ENCODE measurements around the gene NDUFS6.
A peak's percentile ranks its signal among the peaks of the same experiment; 100 is the strongest.

Gene NDUFS6

DNA sequence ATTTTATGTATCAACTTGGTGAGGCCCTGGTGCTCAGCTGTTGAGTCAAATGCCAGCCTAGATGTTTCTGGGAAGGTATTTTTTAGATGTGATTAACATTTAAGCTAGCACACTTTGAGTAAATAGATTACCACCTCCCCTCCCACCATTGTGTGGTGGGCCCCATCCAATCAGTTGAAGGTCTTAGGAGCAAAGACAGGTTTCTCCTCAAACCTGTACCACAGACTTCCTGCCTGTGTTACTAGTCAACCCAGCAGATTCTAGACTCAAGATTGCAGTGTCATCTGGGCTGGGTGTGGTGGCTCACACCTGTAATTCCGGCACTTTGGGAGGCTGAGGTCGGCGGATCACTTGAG lies 35.3 kb upstream of the NDUFS6 start:
- DNase-seq, result no peak

DNA sequence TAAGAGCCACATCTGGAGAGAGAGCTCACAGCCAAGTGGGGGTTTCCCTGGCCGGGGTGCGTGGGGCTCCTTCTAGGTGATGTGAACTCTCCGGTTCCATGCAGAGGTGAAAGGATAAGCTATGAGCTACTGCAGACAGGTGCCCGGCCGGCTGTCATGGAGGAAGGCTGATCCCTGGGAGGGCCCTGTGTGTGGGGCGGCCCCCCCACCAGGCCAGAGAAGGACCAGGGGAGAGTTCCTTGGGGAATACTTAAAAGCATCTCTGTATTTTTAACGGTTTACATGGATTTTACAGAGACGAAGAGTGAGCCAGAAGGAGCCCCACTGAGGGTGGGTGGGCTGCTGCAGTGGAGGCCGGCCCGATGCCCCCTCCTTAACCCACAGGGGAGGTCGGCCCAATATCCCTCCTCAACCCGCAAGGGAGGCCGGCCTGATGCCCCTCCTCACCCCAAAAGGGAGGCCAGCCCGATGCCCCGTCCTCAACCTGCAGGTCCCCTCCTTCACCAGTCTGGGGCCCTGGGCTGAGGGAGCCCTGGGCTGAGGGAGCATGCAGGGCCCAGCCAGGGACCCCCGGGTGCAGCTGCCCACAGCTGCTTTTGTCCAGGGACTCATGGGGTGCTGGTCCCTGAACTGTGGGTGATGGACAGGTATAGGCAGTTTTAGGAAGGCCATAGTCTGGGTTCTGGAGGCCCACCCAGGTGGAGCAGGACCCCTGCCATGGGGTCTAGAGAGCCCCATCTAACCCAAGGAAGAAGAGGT lies 33.5 kb upstream of the NDUFS6 start:
- DNase-seq, result no peak

DNA sequence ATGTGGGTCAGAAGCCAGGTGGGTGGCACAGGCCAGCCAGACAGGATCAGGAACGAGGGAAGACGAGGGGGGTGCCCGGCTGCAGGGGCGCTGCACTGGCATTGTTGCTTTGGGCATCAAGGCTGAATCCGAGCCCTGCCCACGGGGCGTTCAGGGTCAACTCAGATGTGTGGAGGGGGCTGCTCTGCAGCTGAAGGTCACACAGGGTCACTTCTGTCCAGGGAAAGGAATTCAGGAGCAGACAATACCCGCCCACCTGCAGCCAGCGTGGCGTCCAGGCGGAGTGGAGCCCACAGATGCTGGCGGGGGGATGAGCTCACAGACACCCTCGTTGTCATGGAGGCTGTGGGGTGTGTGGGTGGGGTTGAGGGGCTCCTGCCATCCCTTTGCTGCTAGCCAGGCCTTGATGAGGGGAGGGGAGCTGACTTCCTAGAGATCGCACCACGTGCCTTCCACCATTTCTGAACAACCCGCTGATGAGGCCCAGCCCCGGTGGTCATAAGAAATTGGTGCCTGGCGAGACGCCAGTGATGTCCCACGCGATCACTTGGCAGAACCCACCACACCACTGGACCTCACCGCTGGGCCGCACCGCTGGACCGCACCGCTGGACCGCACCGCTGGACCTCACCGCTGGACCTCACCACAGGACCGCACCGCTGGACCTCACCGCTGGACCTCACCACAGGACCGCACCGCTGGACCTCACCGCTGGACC lies 32.8 kb upstream of the NDUFS6 start:
- DNase-seq, result no peak

DNA sequence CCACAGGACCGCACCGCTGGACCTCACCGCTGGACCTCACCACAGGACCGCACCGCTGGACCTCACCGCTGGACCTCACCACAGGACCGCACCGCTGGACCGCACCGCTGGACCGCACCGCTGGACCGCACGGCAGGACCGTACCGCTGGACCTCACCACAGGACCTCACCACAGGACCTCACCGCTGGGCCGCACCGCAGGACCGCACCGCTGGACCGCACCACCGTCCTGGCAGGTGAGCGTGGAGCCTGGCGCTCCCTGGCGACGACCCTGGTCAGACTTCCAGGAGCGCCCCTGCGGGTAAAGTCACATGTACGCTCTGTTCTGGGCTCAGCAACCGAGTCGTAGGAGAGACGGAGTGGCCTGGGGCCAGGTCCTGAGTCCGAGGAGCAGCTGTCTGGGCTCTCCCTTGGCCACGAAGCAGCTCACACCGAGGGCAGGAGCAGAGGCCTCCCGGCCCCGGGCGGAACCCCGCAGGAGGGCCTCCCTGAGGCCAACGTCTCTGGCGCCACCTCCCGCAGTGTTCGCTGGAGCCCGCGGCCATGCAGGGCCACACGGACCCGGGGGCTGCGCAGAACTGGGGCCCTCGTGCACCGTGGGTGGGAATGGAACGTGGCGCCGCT lies 32.1 kb upstream of the NDUFS6 start:
- DNase-seq, result no peak

DNA sequence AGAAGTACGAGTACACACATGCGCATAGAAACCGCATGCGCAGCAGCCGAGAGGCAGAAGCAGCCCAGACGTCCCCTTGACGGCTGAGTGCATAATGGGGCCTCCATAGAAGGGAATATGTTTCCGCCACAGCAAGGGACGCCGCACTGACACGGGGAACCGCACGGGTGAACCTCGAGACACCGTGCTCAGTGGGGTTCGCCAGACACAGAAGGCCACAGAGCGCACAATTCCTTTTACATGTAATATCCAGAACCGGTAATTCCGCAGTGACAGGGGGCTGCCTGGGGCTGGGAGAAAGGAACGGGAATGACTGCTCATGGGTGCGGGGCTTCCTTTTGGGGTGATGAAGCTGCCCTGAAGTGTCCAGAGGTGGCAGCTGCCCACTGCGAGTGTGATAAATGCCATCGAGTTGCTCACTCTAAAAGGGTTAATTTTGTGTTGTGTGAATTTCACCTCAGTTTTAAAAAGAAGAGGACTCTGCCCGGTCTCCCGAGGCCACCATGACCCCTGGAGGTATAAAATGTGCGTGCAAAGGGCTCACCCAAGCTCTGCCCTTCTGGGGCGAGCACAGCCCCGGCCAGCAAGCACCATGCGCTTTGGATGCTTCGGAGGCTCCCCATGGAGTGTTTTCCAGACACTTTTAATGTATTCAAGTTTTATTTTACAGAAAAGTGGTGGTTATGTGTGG lies 31.3 kb upstream of the NDUFS6 start:
- DNase-seq, result no peak

DNA sequence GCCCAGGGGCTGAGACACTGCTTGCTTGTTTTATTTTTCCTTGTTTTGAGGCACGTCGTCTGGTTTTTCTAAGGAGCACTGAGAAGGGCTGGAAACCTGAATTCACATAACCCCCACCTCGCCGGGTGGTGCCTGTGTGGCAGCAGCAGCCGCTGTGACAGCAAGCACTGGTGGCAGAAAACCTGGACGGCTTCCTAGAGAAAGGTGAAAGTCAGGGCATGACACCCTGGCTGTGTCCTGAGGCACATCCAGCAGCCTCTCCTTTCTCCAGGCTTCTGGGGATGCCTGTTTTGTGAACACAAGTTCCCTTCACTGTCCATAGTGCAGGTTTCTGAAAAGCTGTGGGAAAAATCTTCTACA lies 30.8 kb upstream of the NDUFS6 start:
- DNase-seq, result no peak

DNA sequence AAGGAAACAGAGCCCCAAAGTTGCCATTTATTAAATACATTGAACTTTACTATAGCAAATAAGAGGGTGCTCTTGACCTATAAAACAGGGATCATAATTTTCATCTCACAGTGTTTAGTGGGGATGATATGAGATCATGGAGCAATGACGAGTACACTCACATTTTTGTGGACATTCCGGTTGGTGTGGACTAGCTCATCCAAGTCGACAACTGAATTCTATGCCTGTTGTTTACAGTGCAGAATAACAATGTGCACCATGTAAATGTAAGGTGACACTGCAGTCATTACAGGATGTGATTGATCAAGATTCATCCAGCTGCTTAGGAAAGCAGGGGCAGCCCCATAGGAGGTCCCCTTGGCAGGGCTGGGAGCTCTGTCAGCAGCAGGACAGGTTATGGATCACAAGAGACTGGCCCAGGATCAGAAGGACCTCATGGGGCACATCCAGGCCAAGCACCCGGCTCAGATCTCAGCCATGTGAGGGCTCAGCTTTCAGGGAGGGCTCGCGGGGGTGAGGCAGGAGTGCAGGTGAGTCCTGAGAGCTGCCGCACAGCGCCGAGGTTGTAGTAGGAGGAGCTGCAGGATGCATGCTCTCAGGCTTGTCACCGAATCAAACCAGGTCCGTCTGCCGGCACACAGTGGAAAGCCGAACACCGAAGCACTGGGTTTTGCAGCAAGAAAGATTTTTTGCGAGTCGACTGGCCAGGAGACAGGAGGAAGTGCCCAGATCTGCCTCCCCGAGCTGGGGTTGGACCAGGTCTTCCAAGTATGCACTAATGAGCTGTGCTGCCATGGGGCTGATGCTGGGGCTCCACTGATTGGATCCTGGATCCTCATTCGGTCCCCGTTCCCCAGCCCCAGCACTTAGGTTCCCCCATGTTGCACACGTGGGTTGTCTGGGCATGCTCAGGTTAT lies 29.8 kb upstream of the NDUFS6 start:
- DNase-seq, result no peak

GRCh38 chr5:1772634-1773033 lies 28.6 kb upstream of the NDUFS6 start:
- peak; percentile 19 to 26 for DNase-seq

DNA sequence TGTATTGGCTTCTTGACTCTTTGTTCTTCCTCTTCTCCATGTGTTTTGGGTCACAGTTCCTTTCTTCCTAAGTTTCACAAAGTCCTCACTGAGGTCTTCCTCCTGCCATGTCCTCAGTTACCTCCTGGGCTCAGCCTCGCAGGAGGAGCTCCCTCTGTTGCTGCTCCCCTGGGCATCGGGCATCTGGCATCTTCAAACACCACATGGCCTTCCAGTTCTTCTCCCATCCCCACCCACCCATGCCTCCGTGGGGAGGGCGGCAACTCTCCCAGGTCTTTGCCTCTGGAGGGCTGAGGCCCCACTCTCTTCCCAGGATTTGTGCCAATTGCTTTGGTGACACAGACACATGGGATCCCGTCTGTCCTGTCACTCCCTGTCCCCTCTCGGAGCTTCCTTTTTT lies 24.4 kb upstream of the NDUFS6 start:
- no peak for DNase-seq

DNA sequence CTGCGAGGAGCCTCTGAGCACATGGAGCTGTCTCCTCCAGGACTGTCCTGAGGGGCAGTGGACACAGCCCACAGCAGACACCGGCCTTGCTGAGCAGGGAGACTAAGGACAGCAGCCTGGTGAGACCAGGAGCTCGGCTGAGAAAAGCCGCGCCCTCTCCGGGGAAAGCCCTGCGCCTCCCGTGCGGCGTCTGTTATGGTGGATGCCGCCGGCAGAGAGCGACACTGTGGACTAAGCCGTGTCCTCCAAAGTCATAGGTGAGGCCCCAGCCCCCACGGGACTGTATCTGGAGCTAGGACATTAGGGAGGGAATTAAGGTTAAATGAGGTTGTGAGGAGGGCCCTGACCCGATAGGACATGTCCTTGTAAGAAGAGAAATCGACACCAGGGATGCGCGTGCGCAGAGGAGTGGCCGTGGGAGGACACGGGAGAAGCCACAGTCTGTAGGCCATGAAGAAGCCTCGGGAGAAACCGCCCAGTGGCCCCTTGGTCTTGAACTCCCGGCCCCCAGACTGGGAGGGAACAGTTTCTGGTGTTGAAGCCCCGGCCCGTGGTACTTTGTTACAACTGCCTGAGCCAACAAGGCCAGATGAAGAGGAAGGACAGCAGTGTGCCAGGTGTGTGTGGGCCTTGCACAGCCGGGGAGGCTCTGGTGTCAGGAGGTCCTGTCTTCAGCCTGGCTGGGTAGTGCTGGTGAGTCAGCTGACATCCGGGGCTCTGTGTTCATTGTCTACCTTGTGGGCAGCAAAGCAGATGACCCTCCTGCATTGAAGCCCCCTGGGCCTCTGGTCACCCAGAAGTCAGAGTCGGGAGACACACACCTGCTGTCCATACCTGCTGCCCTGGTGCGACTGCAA lies 23.7 kb upstream of the NDUFS6 start:
- DNase-seq, result no peak

GRCh38 chr5:1778138-1779020 lies 22.8 kb upstream of the NDUFS6 start:
- no peak for DNase-seq

DNA sequence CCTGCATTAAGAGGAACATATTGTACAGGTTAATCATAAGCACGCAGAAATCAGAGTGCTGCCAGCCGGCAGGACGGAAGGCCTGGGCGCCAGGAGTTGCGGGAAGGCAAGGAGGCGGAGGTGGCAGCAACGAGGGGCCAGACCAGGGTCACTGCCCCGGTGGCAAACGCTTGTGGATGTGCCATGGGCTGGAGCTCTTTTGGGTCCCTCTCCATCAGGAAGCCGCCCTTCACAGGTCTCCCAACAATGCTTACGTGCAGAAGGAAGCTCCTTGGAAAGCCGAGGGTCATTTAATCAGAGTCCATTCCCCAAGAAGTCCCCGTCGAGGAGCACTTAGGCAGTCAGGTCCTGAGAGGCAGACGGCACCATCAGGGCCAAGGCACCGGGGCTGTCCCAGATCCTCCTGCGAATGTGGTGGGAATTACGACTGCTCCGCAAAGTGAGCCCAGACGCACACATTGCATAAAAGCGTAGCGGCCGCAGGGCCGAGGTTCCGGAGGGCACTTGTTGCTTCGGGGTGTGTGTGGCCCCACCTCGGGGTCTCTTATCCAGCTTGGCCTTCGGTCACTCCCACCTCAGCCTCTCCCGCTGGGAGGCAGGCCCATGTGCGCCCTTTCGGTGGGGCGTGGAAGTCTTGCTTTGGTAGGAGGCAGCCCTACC lies 22.1 kb upstream of the NDUFS6 start:
- no peak for DNase-seq

- DNase-seq, result no peak
Measured at GRCh38 chr5:1779782-1780613, 21.2 kb upstream of the NDUFS6 start.

GRCh38 chr5:1780614-1780930 lies 20.6 kb upstream of the NDUFS6 start:
- DNase-seq, result no peak

GRCh38 chr5:1781107-1781506 lies 20.1 kb upstream of the NDUFS6 start:
- no peak for DNase-seq

DNA sequence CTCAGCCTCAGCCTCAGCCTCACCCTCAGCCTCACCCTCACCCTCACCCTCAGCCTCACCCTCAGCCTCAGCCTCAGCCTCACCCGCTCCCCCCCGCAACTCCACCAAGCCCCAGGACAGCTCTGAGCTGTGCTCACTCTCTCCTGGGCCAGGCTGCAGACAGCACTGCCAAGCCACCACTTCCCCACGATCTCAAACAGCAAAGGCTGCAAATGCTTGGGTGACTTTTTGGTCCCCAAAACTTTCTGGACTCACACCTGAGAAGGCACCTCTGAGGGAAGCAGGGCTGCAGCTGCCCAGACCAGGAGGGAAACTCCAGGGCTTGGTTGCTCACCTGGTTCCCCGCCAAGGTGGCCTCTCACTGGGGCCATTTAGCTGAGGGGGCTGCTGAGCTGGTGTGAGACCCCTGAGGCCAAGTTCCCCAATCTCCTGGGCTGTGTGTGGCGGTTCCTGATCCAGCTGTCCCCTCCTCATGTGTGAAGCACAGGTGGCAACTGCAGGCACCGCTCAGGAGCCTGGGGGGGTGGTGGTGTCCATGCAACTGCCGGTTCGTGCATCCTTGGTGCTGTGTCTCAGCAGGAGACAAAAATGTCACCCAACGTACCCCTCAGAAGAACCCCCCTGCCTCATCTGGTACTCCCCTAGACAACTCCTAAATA lies 19.4 kb upstream of the NDUFS6 start:
- no peak for DNase-seq

- no peak for DNase-seq
Measured at GRCh38 chr5:1782385-1783215, 18.6 kb upstream of the NDUFS6 start.

GRCh38 chr5:1783216-1783554 lies 18.0 kb upstream of the NDUFS6 start:
- no peak for DNase-seq

Measured in Kasumi-1 (cell line).